Bronchial epithelial cell (primary cell): Measurements from ENCODE around the gene RUNX1. TPM values are rescaled to one million over a fixed set of nuclear protein-coding genes. Genes with fewer than 3 reads are reported as not detected.

Experiments
- DNase-seq: peaks from one replicate; pipeline ENCODE4 v3.0.0-alpha.2; 2010; ENCODE audit warnings: low read depth
- FAIRE-seq: peaks from 2 replicates; lab custom pipeline; 2011; peaks lifted over from hg19 to GRCh38; lab: Jason Lieb, UNC
- H3K27me3 ChIP-seq: 2 replicates; pipeline ENCODE4 v1.5.1; 2011; ENCODE audit warnings: low read length; ENCODE audit not compliant: control insufficient read depth, insufficient read depth
- H3K36me3 ChIP-seq: 2 replicates; pipeline ENCODE4 v1.5.1; 2011; ENCODE audit warnings: low read length; ENCODE audit not compliant: control insufficient read depth, insufficient read depth
- H3K4me3 ChIP-seq: 2 replicates; pipeline ENCODE4 v1.5.1; 2011; ENCODE audit warnings: mild to moderate bottlenecking, low read depth, low read length, control low read depth
- CTCF ChIP-seq: IDR thresholded peaks from 2 replicates; pipeline ENCODE4 v1.5.1; 2011; ENCODE audit warnings: mild to moderate bottlenecking, moderate library complexity, low read length, control low read depth, inconsistent platforms; ENCODE audit not compliant: insufficient read depth, severe bottlenecking
- total RNA-seq: library from RNA; depleted of rRNA; stranded (reverse); fragments of >200 nt; gene quantifications from 2 replicates; pipeline ENCODE4 v1.2.1, GENCODE V29; 2014

RUNX1 gene
- total RNA-seq, 1 donor from 2014 or later, result 11.8 TPM

- DNase-seq, result no peak
- Histone ChIP-seq H3K4me3 (no peak overlapping the region), H3K27me3 (no peaks in the 10 kb centered on the region), H3K36me3 (peaks cover 27% of the 10 kb centered on the region)
- FAIRE-seq, result no peak
- TF ChIP-seq CTCF, result no peak
Measured at GRCh38 chr21:34869545-34869944, 179.6 kb downstream of the RUNX1 start.

- FAIRE-seq, result no peak
- H3K4me3 ChIP-seq, result no peak overlapping the region
- peaks cover 22% of the 10 kb centered on the region for H3K36me3 ChIP-seq
Measured at GRCh38 chr21:34867785-34868184, 181.3 kb downstream of the RUNX1 start.

GRCh38 chr21:34865400-34866241 lies 183.5 kb downstream of the RUNX1 start:
- TF ChIP-seq CTCF, result no peak
- DNase-seq, result no peak
- FAIRE-seq, result no peak
- Histone ChIP-seq H3K4me3 (no peak overlapping the region), H3K36me3 (peaks cover 33% of the 10 kb centered on the region), H3K27me3 (no peaks in the 10 kb centered on the region)

More at GRCh38 chr21:34867785-34868184, 181.3 kb downstream of the RUNX1 start:
- DNase-seq, result no peak
- no peak for TF ChIP-seq CTCF
- no peaks in the 10 kb centered on the region for H3K27me3 ChIP-seq

- FAIRE-seq, result no peak
- Histone ChIP-seq H3K27me3 (no peaks in the 10 kb centered on the region), H3K4me3 (no peak overlapping the region), H3K36me3 (peaks cover 29% of the 10 kb centered on the region)
- TF ChIP-seq CTCF, result no peak
- DNase-seq, result no peak
Measured at GRCh38 chr21:34864370-34865149, 184.5 kb downstream of the RUNX1 start.

GRCh38 chr21:34862951-34863350 lies 186.2 kb downstream of the RUNX1 start:
- peaks cover 34% of the 10 kb centered on the region for H3K36me3 ChIP-seq
- no peaks in the 10 kb centered on the region for H3K27me3 ChIP-seq
- FAIRE-seq, result no peak
- no peak for TF ChIP-seq CTCF
- DNase-seq, result no peak
- no peak overlapping the region for H3K4me3 ChIP-seq
